Neural cell (in vitro differentiated cells): ENCODE results near the gene PLAC8.

Experiments used
- EP300 ChIP-seq: fragments of 450-650 bp; conservative IDR thresholded peaks from 2 replicates; pipeline ENCODE4 v1.6.1; 2014; ENCODE audit warnings: antibody characterized with exemption, mild to moderate bottlenecking, moderate library complexity; ENCODE audit not compliant: poor library complexity, severe bottlenecking
- EZH2 ChIP-seq: fragments of 200-600, 300-800 bp; shearing (Covaris generic), sonication (generic); IDR thresholded peaks from 2 replicates; pipeline ENCODE4 v1.6.1; 2014; ENCODE audit warnings: antibody characterized with exemption, low read length, borderline replicate concordance, mild to moderate bottlenecking; ENCODE audit not compliant: insufficient read depth, poor library complexity, severe bottlenecking
- POLR2AphosphoS5 ChIP-seq: IDR thresholded peaks from 2 replicates; pipeline ENCODE4 v1.6.1; 2012
- RAD21 ChIP-seq: fragments of 450-650 bp; conservative IDR thresholded peaks from 2 replicates; pipeline ENCODE4 v1.6.1; 2014; ENCODE audit warnings: antibody characterized with exemption, mild to moderate bottlenecking, moderate library complexity
- SMC3 ChIP-seq: fragments of 450-650 bp; conservative IDR thresholded peaks from 2 replicates; pipeline ENCODE4 v1.6.1; 2014; ENCODE audit warnings: antibody characterized with exemption, mild to moderate bottlenecking, moderate library complexity; ENCODE audit not compliant: poor library complexity
- TAF1 ChIP-seq: IDR thresholded peaks from 2 replicates; pipeline ENCODE4 v1.6.1; 2012; ENCODE audit warnings: low read depth
- TF ChIP-seq, protein P1 (sequence below): fragments of 450-650 bp; IDR thresholded peaks from 2 replicates; pipeline ENCODE4 v1.5.1; 2014; ENCODE audit warnings: antibody characterized with exemption, mild to moderate bottlenecking, moderate library complexity; ENCODE audit not compliant: poor library complexity, severe bottlenecking
- TF ChIP-seq, protein P2 (sequence below): IDR thresholded peaks from 2 replicates; pipeline ENCODE4 v1.6.1; 2012; ENCODE audit warnings: borderline replicate concordance

DNA sequence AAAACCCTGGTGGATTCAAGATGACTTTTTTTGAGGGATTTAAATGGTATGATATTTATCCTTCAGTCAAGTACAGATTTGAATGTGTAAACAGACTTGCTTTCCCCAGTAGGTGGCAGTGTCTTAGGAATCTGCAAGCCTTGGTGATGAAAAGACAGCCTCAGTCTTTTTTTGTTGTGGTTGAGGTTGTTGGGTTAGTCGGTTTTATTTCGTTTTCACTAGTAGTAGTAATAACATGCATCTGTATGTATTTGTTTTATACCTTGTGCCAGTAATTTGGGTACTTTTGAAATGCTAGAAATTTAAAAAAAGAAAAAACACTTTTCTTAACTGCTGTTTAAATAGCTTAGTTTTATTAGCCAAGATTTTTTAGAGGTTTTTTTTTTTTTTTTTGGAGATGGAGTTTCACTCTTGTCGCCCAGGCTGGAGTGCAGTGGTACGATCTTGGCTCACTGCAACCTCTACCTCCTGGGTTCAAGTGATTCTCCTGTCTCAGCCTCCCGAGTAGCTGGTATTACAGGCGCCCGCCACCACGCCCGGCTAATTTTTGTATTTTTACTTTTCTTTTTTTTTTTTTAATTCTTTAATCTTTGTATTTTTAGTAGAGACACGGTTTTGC, 40.3 kb downstream of the PLAC8 start:
- TF ChIP-seq, protein P1, sequence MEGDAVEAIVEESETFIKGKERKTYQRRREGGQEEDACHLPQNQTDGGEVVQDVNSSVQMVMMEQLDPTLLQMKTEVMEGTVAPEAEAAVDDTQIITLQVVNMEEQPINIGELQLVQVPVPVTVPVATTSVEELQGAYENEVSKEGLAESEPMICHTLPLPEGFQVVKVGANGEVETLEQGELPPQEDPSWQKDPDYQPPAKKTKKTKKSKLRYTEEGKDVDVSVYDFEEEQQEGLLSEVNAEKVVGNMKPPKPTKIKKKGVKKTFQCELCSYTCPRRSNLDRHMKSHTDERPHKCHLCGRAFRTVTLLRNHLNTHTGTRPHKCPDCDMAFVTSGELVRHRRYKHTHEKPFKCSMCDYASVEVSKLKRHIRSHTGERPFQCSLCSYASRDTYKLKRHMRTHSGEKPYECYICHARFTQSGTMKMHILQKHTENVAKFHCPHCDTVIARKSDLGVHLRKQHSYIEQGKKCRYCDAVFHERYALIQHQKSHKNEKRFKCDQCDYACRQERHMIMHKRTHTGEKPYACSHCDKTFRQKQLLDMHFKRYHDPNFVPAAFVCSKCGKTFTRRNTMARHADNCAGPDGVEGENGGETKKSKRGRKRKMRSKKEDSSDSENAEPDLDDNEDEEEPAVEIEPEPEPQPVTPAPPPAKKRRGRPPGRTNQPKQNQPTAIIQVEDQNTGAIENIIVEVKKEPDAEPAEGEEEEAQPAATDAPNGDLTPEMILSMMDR = peak; percentile 67
- TF ChIP-seq POLR2AphosphoS5 = no peak
- peak; percentile 63 for TF ChIP-seq SMC3
- peak; percentile 55 for TF ChIP-seq RAD21
- TF ChIP-seq EP300 = no peak
- TF ChIP-seq EZH2 = no peak
- no peak for TF ChIP-seq TAF1
- TF ChIP-seq, protein P2, sequence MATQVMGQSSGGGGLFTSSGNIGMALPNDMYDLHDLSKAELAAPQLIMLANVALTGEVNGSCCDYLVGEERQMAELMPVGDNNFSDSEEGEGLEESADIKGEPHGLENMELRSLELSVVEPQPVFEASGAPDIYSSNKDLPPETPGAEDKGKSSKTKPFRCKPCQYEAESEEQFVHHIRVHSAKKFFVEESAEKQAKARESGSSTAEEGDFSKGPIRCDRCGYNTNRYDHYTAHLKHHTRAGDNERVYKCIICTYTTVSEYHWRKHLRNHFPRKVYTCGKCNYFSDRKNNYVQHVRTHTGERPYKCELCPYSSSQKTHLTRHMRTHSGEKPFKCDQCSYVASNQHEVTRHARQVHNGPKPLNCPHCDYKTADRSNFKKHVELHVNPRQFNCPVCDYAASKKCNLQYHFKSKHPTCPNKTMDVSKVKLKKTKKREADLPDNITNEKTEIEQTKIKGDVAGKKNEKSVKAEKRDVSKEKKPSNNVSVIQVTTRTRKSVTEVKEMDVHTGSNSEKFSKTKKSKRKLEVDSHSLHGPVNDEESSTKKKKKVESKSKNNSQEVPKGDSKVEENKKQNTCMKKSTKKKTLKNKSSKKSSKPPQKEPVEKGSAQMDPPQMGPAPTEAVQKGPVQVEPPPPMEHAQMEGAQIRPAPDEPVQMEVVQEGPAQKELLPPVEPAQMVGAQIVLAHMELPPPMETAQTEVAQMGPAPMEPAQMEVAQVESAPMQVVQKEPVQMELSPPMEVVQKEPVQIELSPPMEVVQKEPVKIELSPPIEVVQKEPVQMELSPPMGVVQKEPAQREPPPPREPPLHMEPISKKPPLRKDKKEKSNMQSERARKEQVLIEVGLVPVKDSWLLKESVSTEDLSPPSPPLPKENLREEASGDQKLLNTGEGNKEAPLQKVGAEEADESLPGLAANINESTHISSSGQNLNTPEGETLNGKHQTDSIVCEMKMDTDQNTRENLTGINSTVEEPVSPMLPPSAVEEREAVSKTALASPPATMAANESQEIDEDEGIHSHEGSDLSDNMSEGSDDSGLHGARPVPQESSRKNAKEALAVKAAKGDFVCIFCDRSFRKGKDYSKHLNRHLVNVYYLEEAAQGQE = no peak
